ENCODE data around the gene ZNF385B.

The ZNF385B gene

GRCh38 chr2:179694963-179695362 lies 166.4 kb downstream of the ZNF385B start:
- no peaks in the 10 kb centered on the region for H3K27me3 ChIP-seq (ENCODE audit: control insufficient read depth, insufficient read depth, low read length)
- no peaks in the 10 kb centered on the region for H3K4me1 ChIP-seq
- H3K9ac ChIP-seq: no peak overlapping the region
- H3K4me2 ChIP-seq (ENCODE audit: low read length): no peak overlapping the region
- no peak overlapping the region for H3K4me3 ChIP-seq (ENCODE audit: low read depth, low read length)
- no peaks in the 10 kb centered on the region for H3K9me3 ChIP-seq (ENCODE audit: control insufficient read depth, low read length)
- no peaks in the 10 kb centered on the region for H3K79me2 ChIP-seq
- H3K27ac ChIP-seq: no peak overlapping the region
- H2AFZ ChIP-seq: no peak overlapping the region
- no peaks in the 10 kb centered on the region for H3K36me3 ChIP-seq (ENCODE audit: control insufficient read depth, insufficient read depth, low read length)
- no peak for TF ChIP-seq CTCF (IDR thresholded peaks at IDR 0.05)

GRCh38 chr2:179692610-179693009 lies 168.8 kb downstream of the ZNF385B start:
- no peaks in the 10 kb centered on the region for H3K36me3 ChIP-seq (ENCODE audit: control insufficient read depth, insufficient read depth, low read length)
- no peaks in the 10 kb centered on the region for H3K4me1 ChIP-seq
- no peak overlapping the region for H3K4me2 ChIP-seq (ENCODE audit: low read length)
- H3K79me2 ChIP-seq: no peaks in the 10 kb centered on the region
- TF ChIP-seq CTCF (IDR thresholded peaks at IDR 0.05): no peak
- H3K9ac ChIP-seq: no peak overlapping the region
- no peaks in the 10 kb centered on the region for H3K27me3 ChIP-seq (ENCODE audit: control insufficient read depth, insufficient read depth, low read length)
- H3K4me3 ChIP-seq (ENCODE audit: low read depth, low read length): no peak overlapping the region
- no peak overlapping the region for H2AFZ ChIP-seq
- H3K27ac ChIP-seq: no peak overlapping the region
- no peaks in the 10 kb centered on the region for H3K9me3 ChIP-seq (ENCODE audit: control insufficient read depth, low read length)

- Histone ChIP-seq H3K4me1 (no peaks in the 10 kb centered on the region), H3K27ac (no peak overlapping the region), H3K79me2 (no peaks in the 10 kb centered on the region), H3K4me2 (ENCODE audit: low read length) (no peak overlapping the region), H3K9ac (no peak overlapping the region), H2AFZ (no peak overlapping the region), H3K27me3 (ENCODE audit: control insufficient read depth, insufficient read depth, low read length) (no peaks in the 10 kb centered on the region), H3K9me3 (ENCODE audit: control insufficient read depth, low read length) (no peaks in the 10 kb centered on the region), H3K36me3 (ENCODE audit: control insufficient read depth, insufficient read depth, low read length) (no peaks in the 10 kb centered on the region), H3K4me3 (ENCODE audit: low read depth, low read length) (no peak overlapping the region)
- TF ChIP-seq CTCF (IDR thresholded peaks at IDR 0.05): no peak
Measured at GRCh38 chr2:179692043-179692442, 169.4 kb downstream of the ZNF385B start.

GRCh38 chr2:179691235-179691634 lies 170.2 kb downstream of the ZNF385B start:
- H3K9ac ChIP-seq: no peak overlapping the region
- no peak overlapping the region for H2AFZ ChIP-seq
- no peak overlapping the region for H3K4me2 ChIP-seq (ENCODE audit: low read length)
- no peak overlapping the region for H3K4me3 ChIP-seq (ENCODE audit: low read depth, low read length)
- H3K9me3 ChIP-seq (ENCODE audit: control insufficient read depth, low read length): no peaks in the 10 kb centered on the region
- TF ChIP-seq CTCF (IDR thresholded peaks at IDR 0.05): no peak
- H3K36me3 ChIP-seq (ENCODE audit: control insufficient read depth, insufficient read depth, low read length): no peaks in the 10 kb centered on the region
- H3K79me2 ChIP-seq: no peaks in the 10 kb centered on the region
- no peaks in the 10 kb centered on the region for H3K27me3 ChIP-seq (ENCODE audit: control insufficient read depth, insufficient read depth, low read length)
- no peak overlapping the region for H3K27ac ChIP-seq
- no peaks in the 10 kb centered on the region for H3K4me1 ChIP-seq

- no peaks in the 10 kb centered on the region for H3K79me2 ChIP-seq
- no peaks in the 10 kb centered on the region for H3K9me3 ChIP-seq (ENCODE audit: control insufficient read depth, low read length)
- H3K4me3 ChIP-seq (ENCODE audit: low read depth, low read length): no peak overlapping the region
- H3K27me3 ChIP-seq (ENCODE audit: control insufficient read depth, insufficient read depth, low read length): no peaks in the 10 kb centered on the region
- no peak overlapping the region for H3K27ac ChIP-seq
- no peak for TF ChIP-seq CTCF (IDR thresholded peaks at IDR 0.05)
- H3K9ac ChIP-seq: no peak overlapping the region
- H3K4me2 ChIP-seq (ENCODE audit: low read length): no peak overlapping the region
- H3K4me1 ChIP-seq: no peaks in the 10 kb centered on the region
- no peak overlapping the region for H2AFZ ChIP-seq
- H3K36me3 ChIP-seq (ENCODE audit: control insufficient read depth, insufficient read depth, low read length): no peaks in the 10 kb centered on the region
Measured at GRCh38 chr2:179686718-179687342, 174.6 kb downstream of the ZNF385B start.
